HG03565 (cell line): Measurements from ENCODE around the gene PCBP4.

Source experiments
- ATAC-seq: cut with Tn5 transposase; IDR thresholded peaks from one replicate; pipeline ENCODE4 v1.9.1; 2021; ENCODE audit warnings: mild to moderate bottlenecking, moderate library complexity; ENCODE audit not compliant: unreplicated experiment

The PCBP4 gene

GRCh38 chr3:51958603-51959521, 8.4 kb downstream of the PCBP4 start:
- ATAC-seq = no peak

- ATAC-seq = no peak
Measured at GRCh38 chr3:51957520-51958205, 9.6 kb downstream of the PCBP4 start.

GRCh38 chr3:51955893-51956770, 11.1 kb downstream of the PCBP4 start:
- no peak for ATAC-seq

GRCh38 chr3:51955175-51955892, 11.9 kb downstream of the PCBP4 start, which contains the start of gene GPR62:
GPR62 (plus strand) TSS chr3:51955381; CDS start chr3:51955653, 272 bp downstream.
- ATAC-seq = no peak

- ATAC-seq = no peak
Measured at GRCh38 chr3:51954713-51955112, 12.5 kb downstream of the PCBP4 start.

- no peak for ATAC-seq
Measured at GRCh38 chr3:51954105-51954504, 13.1 kb downstream of the PCBP4 start.

- ATAC-seq = no peak
Measured at GRCh38 chr3:51953445-51953844, 13.8 kb downstream of the PCBP4 start.

GRCh38 chr3:51950899-51951298, 16.4 kb downstream of the PCBP4 start:
- ATAC-seq = no peak

GRCh38 chr3:51949121-51949520, 18.1 kb downstream of the PCBP4 start:
- no peak for ATAC-seq

GRCh38 chr3:51948016-51948580, 19.2 kb downstream of the PCBP4 start:
- no peak for ATAC-seq

- no peak for ATAC-seq
Measured at GRCh38 chr3:51947215-51947900, 19.9 kb downstream of the PCBP4 start.

GRCh38 chr3:51946796-51947195, 20.5 kb downstream of the PCBP4 start:
- ATAC-seq = no peak

- no peak for ATAC-seq
Measured at GRCh38 chr3:51945926-51946705, 21.1 kb downstream of the PCBP4 start.

GRCh38 chr3:51945031-51945840, 22.0 kb downstream of the PCBP4 start:
- no peak for ATAC-seq

- no peak for ATAC-seq
Measured at GRCh38 chr3:51944451-51945021, 22.7 kb downstream of the PCBP4 start.

- no peak for ATAC-seq
Measured at GRCh38 chr3:51943451-51944391, 23.5 kb downstream of the PCBP4 start.
